Cardiac muscle cell (in vitro differentiated cells and primary cell): ENCODE measurements around the gene B4GALT7. TPM values are rescaled to one million over a fixed set of nuclear protein-coding genes. Genes with fewer than 3 reads are reported as not detected.

Source experiments
- DNase-seq, 2 donors: peaks; one replicate each; pipeline versions ENCODE4 v3.0.0 to v3.0.0-alpha.2; 2010 to 2017; ENCODE audit warnings: low read depth in 1 of 2, low spot score in 1 of 2
- H3K27ac ChIP-seq: fragments of 200-600 bp; sonication (generic); 2 replicates; pipeline ENCODE4 v1.5.1; 2016
- H3K27me3 ChIP-seq: fragments of 200-600 bp; sonication (generic); 2 replicates; pipeline ENCODE4 v1.6.0; 2016; ENCODE audit warnings: control low read depth
- H3K36me3 ChIP-seq: fragments of 200-600 bp; sonication (generic); 2 replicates; pipeline ENCODE4 v1.5.1; 2016; ENCODE audit warnings: control low read depth
- H3K4me1 ChIP-seq: fragments of 200-600 bp; sonication (generic); 2 replicates; pipeline ENCODE4 v1.8.1; 2017; ENCODE audit warnings: low read depth, mild to moderate bottlenecking, mixed run types
- H3K4me3 ChIP-seq: fragments of 200-600 bp; sonication (generic); 2 replicates; pipeline ENCODE4 v1.5.1; 2016; ENCODE audit warnings: mild to moderate bottlenecking
- H3K9me3 ChIP-seq: fragments of 200-600 bp; sonication (generic); 2 replicates; pipeline ENCODE4 v1.5.1; 2017; ENCODE audit warnings: low read depth, mild to moderate bottlenecking, control low read depth
- CTCF ChIP-seq: IDR thresholded peaks from 2 replicates; pipeline ENCODE4 v1.5.1; 2012; ENCODE audit warnings: low read depth, mild to moderate bottlenecking, low read length
- polyA plus RNA-seq: library from polyadenylated mRNA; unstranded; fragments of >200 nt; fragmentation: Nextera tagmentation; extraction: Ambion mirVana; gene quantifications from 2 replicates; pipeline ENCODE4 v1.2.1, GENCODE V29; 2016
- total RNA-seq: library from RNA; depleted of rRNA; stranded (reverse); fragments of >200 nt; gene quantifications from 2 replicates; pipeline ENCODE4 v1.2.3, GENCODE V29; 2016

B4GALT7 gene
- total and polyA plus RNA-seq, 2 experiments from 2014 or later, result 29.0 to 42.3 TPM

GRCh38 chr5:177601126-177601525 is 1.2 kb downstream of the B4GALT7 start:
- DNase-seq, result no peak
- Histone ChIP-seq H3K27ac (no peak overlapping the region), H3K9me3 (no peaks in the 10 kb centered on the region), H3K4me1 (peaks cover 5% of the 10 kb centered on the region), H3K4me3 (peak overlapping the region; percentile 78), H3K27me3 (no peaks in the 10 kb centered on the region), H3K36me3 (no peaks in the 10 kb centered on the region)
- TF ChIP-seq CTCF, result no peak

DNA sequence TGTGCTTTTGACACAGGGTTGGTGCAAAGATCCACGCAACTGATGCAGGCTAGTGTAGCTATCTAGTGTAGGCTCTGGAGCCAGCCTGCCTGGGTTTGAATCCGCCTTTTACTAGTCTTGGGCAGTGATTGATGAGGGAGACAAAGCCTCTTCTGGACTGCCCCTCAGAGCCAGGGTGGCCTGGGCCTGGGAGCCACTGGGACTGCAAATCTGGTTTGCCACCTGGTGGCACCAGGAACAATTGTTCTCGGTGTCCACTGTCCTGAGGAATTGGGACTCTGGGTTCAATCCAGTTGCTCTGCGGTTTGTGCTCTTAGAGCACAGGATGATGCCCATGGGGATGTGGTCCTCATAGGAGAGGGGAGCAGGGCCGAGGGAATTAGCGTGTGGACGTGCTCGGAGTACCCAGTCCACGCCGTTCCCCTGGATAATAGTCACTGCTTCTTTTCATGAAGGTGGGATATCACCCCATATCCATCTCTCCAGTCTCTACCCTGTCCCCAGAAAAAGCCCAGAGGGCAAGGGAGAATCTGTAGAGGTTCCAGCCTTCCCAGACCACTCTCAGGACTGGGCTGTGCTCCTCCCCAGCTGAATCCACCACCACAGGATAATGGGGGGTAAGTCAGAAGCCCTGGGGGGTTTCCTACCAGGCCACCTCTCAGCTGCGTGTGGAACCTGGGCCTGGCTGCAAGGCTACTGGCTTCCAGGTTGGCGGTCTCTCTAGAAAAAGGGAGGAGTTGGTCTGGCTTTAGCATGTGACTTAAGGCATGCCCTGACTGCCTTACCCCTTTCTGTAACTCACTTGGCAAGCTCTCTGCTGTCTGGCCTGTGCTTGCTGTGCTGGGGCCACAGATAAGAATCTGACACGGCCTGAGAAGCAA is 1.9 kb downstream of the B4GALT7 start:
- H3K36me3 ChIP-seq, result no peaks in the 10 kb centered on the region
- no peaks in the 10 kb centered on the region for H3K9me3 ChIP-seq
- H3K27ac ChIP-seq, result no peak overlapping the region
- TF ChIP-seq CTCF, result no peak
- no peak overlapping the region for H3K4me3 ChIP-seq
- DNase-seq, result peak in 1 of 2 donors; percentile 17
- H3K4me1 ChIP-seq, result peaks cover 5% of the 10 kb centered on the region
- no peaks in the 10 kb centered on the region for H3K27me3 ChIP-seq

DNA sequence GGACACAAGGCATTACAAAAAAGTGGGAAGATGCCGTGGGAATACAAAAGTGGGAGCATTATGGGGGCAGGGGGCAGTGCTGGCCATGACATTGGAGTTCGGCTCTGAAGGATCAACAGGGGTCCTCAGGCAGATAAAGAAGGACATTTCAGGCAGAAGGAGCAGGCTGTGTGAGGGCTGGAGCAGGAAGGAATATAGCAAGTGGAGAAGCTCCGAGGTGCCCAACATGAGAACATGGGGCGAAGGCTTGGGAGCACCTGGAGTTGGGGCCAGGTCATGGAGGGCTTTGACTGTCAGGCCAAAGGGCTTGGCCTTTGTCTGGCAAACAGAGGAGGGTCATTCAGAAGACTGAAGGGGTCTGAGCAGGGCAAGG is 2.5 kb downstream of the B4GALT7 start:
- no peak for TF ChIP-seq CTCF
- no peaks in the 10 kb centered on the region for H3K36me3 ChIP-seq
- no peak for DNase-seq
- peaks cover 5% of the 10 kb centered on the region for H3K4me1 ChIP-seq
- H3K9me3 ChIP-seq, result no peaks in the 10 kb centered on the region
- no peaks in the 10 kb centered on the region for H3K27me3 ChIP-seq
- H3K27ac ChIP-seq, result no peak overlapping the region
- H3K4me3 ChIP-seq, result no peak overlapping the region

DNA sequence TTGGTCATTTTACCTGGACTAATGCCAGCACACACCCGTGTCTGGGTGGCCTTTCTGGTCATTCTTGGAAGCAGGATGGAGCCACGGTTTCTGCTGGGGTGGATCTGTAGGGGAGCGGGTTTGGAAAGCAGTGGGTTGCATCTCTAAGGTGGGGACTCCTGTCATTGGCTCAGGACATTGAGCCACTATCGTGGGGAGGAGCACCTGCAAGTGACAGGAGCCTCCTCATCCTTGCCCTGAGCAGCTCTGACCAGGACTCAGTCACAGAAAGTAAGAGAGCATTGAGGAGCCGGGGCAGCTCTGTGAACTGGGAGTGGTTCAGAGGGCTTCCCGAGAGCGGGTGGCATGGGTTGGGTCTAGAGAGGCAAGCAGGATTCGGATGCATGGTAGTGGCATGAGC is 3.7 kb downstream of the B4GALT7 start:
- Histone ChIP-seq H3K27ac (no peak overlapping the region), H3K36me3 (no peaks in the 10 kb centered on the region), H3K9me3 (no peaks in the 10 kb centered on the region), H3K4me3 (no peak overlapping the region), H3K27me3 (no peaks in the 10 kb centered on the region), H3K4me1 (peaks cover 10% of the 10 kb centered on the region)
- no peak for TF ChIP-seq CTCF
- no peak for DNase-seq

DNA sequence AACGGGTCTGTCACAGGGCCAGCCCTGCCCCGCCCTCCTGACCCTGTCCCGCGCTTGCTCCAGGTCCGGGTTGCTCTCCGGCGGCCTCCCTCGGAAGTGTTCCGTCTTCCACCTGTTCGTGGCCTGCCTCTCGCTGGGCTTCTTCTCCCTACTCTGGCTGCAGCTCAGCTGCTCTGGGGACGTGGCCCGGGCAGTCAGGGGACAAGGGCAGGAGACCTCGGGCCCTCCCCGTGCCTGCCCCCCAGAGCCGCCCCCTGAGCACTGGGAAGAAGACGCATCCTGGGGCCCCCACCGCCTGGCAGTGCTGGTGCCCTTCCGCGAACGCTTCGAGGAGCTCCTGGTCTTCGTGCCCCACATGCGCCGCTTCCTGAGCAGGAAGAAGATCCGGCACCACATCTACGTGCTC is 4.2 kb downstream of the B4GALT7 start:
- Histone ChIP-seq H3K4me1 (peaks cover 10% of the 10 kb centered on the region), H3K4me3 (no peak overlapping the region), H3K36me3 (no peaks in the 10 kb centered on the region), H3K9me3 (no peaks in the 10 kb centered on the region), H3K27ac (no peak overlapping the region), H3K27me3 (no peaks in the 10 kb centered on the region)
- no peak for TF ChIP-seq CTCF
- no peak for DNase-seq
